ENCODE results near the gene FGGY. TPM values are rescaled to one million over a fixed set of nuclear protein-coding genes. Genes with fewer than 3 reads are reported as not detected.

The FGGY gene
- total RNA-seq, 1 experiment from 2014 or later, result 14.6 TPM

DNA sequence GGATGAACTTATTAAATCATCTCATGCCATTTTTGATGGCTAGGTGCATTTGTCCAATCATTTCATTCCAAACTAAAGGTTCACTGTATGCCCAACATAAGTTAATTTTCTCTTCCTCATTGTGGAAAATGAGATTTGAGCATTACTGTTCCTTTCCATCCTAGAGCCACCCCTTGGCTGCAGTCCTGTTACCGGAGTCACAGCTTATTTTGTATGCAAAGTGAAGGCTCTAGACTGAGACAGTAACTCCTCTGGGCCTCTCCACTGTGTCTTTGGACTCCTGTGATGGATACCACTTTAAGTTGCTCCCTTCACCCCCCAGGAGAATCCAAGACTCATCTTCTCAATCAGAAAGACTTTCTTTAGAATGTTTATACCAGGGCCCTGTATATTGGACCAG lies 59.7 kb downstream of the FGGY start:
- Mint-ChIP-seq H3K36me3 (ENCODE audit: insufficient read depth in 1 of 3, low read depth in 3 of 3) (no peaks in the 10 kb centered on the region), H3K9me3 (no peaks in the 10 kb centered on the region), H3K4me3 (no peak overlapping the region), H3K27ac (no peak overlapping the region), H3K4me1 (peaks cover 10 to 11% of the 10 kb centered on the region in 2 experiments), H3K27me3 (ENCODE audit: low read depth) (no peaks in the 10 kb centered on the region)
- no peak overlapping the region for H2BK20ac ChIP-seq (ENCODE audit: low read depth, low read length, poor library complexity, severe bottlenecking)
- no peak overlapping the region for H3K23ac ChIP-seq (ENCODE audit: insufficient read length, low read depth, low read length)
- H4K20me1 ChIP-seq (ENCODE audit: control insufficient read depth, insufficient read depth, insufficient read length), result no peaks in the 10 kb centered on the region
- no peaks in the 10 kb centered on the region for H3K4me1 ChIP-seq (ENCODE audit: insufficient read depth, low read length)
- H3K56ac ChIP-seq (ENCODE audit: insufficient read length, low read depth, low read length), result no peak overlapping the region
- H3K27me3 ChIP-seq (ENCODE audit: insufficient read depth, low read length), result no peaks in the 10 kb centered on the region
- no peak overlapping the region for H3K4ac ChIP-seq (ENCODE audit: low read depth, low read length)
- no peaks in the 10 kb centered on the region for H3K79me2 ChIP-seq (ENCODE audit: insufficient read depth, low read length)
- no peak overlapping the region for H3K4me2 ChIP-seq (ENCODE audit: insufficient read depth, insufficient read length, low read length)
- H2BK120ac ChIP-seq (ENCODE audit: low read depth, low read length, poor library complexity, severe bottlenecking), result no peak overlapping the region
- H3K18ac ChIP-seq (ENCODE audit: insufficient read length, low read depth, low read length), result no peak overlapping the region
- H4K8ac ChIP-seq (replicated peaks; ENCODE audit: insufficient read length, low read depth, low read length), result no peak overlapping the region
- no peaks in the 10 kb centered on the region for H3K79me1 ChIP-seq (ENCODE audit: insufficient read depth, low read depth, low read length, poor library complexity, severe bottlenecking)
- H3T11ph ChIP-seq (ENCODE audit: low read length), result no peak overlapping the region
- H3K23me2 ChIP-seq (ENCODE audit: insufficient read length, low read depth, low read length, poor library complexity, severe bottlenecking), result no peaks in the 10 kb centered on the region
- no peak for DNase-seq
- H2BK15ac ChIP-seq (ENCODE audit: low read depth, low read length), result no peak overlapping the region
- H4K5ac ChIP-seq (ENCODE audit: insufficient read length, low read depth, low read length), result no peak overlapping the region
- H4K91ac ChIP-seq (ENCODE audit: insufficient read length, low read depth, low read length), result no peak overlapping the region
- H2BK12ac ChIP-seq (ENCODE audit: insufficient read length, low read depth, low read length), result no peak overlapping the region
- no peak for TF ChIP-seq CTCF (conservative IDR thresholded peaks at IDR 0.05)
- H2AFZ ChIP-seq (ENCODE audit: low read length), result no peak overlapping the region
- no peak overlapping the region for H3K14ac ChIP-seq (ENCODE audit: insufficient read depth, low read length)
- H3K9ac ChIP-seq (ENCODE audit: extremely low read depth, insufficient read length, low read length), result no peak overlapping the region
- no CpG with 5 or more reads among the region's 1 CpG for WGBS (ENCODE audit: extremely low coverage, insufficient read length, low lambda C conversion rate)
- no peak overlapping the region for H2BK5ac ChIP-seq (ENCODE audit: insufficient read length, low read length)
- no peak overlapping the region for H2AK5ac ChIP-seq (ENCODE audit: insufficient read length, low read length)
- H3K27ac ChIP-seq (ENCODE audit: insufficient read length, low read depth, low read length), result no peak overlapping the region
- H3K9me3 ChIP-seq (ENCODE audit: control insufficient read depth, low read depth, low read length), result no peaks in the 10 kb centered on the region
